Measurements from ENCODE around the gene NUMA1.

NUMA1 gene

DNA sequence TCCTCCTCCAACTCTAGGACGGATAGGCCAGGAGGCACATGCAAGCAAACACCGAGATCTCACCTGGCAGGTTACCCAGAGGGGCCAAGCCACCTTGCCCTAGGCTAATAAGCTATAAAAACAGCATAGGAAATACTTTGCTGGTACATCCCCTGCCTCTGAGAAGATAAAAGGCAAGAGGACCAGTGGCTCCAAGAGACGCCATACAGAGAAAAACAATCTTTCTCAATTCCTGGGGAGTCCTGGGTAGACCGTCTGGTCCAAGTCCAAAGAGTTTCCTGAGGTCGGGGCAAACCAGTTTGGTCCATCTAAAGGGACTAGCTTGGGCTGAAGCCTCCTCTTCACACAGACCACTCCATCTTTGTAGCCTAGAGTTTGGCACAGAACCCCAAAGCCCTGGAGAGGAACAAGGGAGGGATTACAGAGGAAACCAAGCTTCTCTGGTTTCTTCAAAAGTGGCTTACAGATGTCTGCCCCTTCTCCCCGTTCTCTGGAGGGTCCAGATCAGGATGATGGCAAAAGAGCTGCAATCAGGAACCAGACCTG is 40.4 kb downstream of the NUMA1 start:
- H3K4me3 ChIP-seq (replicated peaks; ENCODE audit: low read depth, low read length): peak overlapping the region; percentile 75
- TF ChIP-seq, protein P1, sequence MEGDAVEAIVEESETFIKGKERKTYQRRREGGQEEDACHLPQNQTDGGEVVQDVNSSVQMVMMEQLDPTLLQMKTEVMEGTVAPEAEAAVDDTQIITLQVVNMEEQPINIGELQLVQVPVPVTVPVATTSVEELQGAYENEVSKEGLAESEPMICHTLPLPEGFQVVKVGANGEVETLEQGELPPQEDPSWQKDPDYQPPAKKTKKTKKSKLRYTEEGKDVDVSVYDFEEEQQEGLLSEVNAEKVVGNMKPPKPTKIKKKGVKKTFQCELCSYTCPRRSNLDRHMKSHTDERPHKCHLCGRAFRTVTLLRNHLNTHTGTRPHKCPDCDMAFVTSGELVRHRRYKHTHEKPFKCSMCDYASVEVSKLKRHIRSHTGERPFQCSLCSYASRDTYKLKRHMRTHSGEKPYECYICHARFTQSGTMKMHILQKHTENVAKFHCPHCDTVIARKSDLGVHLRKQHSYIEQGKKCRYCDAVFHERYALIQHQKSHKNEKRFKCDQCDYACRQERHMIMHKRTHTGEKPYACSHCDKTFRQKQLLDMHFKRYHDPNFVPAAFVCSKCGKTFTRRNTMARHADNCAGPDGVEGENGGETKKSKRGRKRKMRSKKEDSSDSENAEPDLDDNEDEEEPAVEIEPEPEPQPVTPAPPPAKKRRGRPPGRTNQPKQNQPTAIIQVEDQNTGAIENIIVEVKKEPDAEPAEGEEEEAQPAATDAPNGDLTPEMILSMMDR (IDR thresholded peaks at IDR 0.05; ENCODE audit: low read depth, low read length, missing control alignments): no peak
- no peak for DNase-seq (ENCODE audit: extremely low read depth, low read depth)

DNA sequence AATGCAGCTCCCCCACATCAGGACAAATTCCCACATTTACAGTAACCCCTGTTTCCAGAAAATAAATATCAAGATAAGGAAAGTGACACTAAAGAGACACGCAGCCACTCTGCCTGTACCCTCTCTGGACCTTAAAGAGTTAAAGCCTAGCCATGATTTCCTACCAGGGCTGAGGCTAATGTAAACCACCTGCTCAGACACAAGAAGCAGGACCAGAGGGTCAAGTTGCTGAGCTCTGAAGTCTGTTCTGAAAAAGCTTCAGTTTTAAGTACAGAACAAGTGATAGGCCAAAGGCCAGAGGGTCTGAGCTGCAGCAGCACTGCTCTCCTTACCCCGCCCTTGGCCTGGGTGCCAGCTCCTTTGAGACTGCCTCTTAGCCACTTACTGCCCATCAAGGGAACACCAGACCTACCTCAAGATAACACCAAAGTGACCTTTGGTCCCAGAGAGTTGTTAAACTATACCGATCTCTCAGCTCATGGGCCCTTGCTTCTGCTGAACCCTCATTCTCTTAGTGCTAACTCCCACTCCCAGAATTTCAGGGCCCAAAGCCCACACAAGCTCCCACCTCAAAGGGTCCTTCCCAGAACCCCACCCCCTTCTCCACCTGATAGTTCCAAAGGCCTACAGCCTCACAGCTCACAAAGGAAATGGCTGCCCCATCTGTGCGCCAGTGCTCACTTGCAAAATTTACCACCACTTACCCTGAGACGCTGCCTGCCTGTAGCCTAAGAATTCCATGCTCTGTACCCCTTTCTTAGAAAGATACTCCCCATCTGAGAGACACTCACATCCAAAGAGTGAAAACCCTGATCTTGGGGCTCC is 41.1 kb downstream of the NUMA1 start:
- H3K4me3 ChIP-seq (replicated peaks; ENCODE audit: low read depth, low read length): peak overlapping the region; percentile 75
- TF ChIP-seq, protein P1 (IDR thresholded peaks at IDR 0.05; ENCODE audit: low read depth, low read length, missing control alignments): no peak
- DNase-seq (ENCODE audit: extremely low read depth, low read depth): peak; percentile 68

GRCh38 chr11:72038491-72038890 is 41.9 kb downstream of the NUMA1 start:
- peak overlapping the region; percentile 75 for H3K4me3 ChIP-seq (replicated peaks; ENCODE audit: low read depth, low read length)
- peak; percentile 35 for DNase-seq (ENCODE audit: extremely low read depth, low read depth)
- TF ChIP-seq, protein P1 (IDR thresholded peaks at IDR 0.05; ENCODE audit: low read depth, low read length, missing control alignments): no peak

DNA sequence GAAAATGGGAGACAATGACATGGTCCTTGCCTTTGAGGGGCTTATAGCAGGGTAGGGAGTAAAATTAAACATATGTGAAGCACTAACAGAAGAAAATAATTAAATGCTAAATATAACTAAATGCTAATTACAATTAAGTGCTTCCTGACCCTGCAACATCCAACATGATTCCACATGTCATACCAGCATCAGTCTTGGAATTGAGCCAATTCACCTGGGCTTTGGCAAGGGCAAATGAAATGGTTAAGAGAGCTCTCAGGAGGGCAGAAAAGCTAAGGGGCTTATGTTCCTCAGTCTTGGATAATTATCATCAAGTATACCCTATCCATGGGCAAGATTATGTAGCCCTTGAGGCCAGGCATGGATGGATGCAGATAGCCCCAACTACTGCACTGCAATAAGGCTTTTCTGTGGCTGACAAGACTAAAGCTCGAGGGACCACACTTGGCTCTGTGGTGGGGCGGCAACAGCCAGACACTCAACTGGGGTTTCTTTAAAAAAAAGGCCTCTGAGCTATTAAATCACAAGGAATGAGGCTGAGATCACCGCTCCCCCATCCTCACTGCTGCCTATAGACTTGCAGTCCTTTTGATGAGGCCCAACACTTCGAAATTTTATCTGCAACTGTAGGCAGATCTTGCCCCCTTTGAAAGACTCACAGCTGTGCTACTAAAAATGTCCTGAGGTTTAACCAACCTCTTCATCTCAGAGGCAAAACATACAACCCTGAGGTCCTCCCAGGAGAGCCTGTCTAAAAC is 42.6 kb downstream of the NUMA1 start:
- no peak for DNase-seq (ENCODE audit: extremely low read depth, low read depth)
- H3K4me3 ChIP-seq (replicated peaks; ENCODE audit: low read depth, low read length): peak overlapping the region; percentile 75
- TF ChIP-seq, protein P1 (IDR thresholded peaks at IDR 0.05; ENCODE audit: low read depth, low read length, missing control alignments): no peak

DNA sequence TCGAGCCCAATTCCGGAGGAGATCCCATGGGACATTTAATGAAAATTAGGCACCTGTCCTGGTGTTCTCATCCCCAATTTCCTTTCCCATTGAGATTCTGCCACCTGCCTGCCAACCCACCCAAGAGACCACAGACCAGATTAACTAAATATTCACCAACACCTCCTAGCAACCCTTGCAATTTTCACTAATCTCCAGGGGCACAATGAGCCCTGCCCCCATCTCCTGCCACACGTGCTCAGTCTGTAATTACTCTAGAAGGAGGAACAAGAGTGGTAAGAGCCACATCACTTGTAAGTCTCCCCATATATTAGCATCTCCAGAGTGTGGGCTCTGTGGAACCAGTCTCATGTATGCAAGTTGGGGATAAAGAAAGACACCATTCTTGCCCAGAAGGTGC is 43.7 kb downstream of the NUMA1 start:
- DNase-seq (ENCODE audit: extremely low read depth, low read depth): no peak
- no peak overlapping the region for H3K4me3 ChIP-seq (replicated peaks; ENCODE audit: low read depth, low read length)
- TF ChIP-seq, protein P1 (IDR thresholded peaks at IDR 0.05; ENCODE audit: low read depth, low read length, missing control alignments): no peak

DNA sequence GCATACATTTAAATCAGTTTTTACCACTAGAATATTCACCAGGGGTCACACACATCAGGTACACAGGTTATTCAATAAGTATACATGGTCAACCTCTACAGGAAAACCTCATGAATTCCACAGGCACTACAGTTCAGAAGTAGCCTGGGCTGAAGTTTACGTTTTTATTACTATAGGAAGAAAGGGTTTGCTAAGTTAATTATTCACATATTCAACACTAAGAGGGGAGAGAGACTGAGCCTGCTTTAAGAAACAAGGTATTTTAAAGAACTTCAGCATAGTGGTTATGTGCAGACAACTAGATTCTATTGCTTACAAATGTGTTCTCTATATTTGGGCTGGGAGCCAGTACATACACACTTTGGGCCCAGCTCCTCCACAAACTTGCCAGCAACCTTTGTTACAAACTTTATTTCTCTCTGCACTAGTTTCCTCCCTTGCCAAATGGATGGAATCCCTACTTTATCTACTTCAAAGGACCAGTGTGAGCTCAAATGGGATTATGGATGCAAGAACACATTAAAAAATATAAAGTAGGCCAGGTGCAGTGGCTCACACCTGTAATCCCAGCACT is 49.8 kb downstream of the NUMA1 start:
- H3K4me3 ChIP-seq (replicated peaks; ENCODE audit: low read depth, low read length): no peak overlapping the region
- TF ChIP-seq, protein P1 (IDR thresholded peaks at IDR 0.05; ENCODE audit: low read depth, low read length, missing control alignments): no peak
- no peak for DNase-seq (ENCODE audit: extremely low read depth, low read depth)

Data from HFF-Myc (cell line).